Inflammatory macrophage (primary cell): ENCODE results near the gene DISC1.
A peak's percentile ranks its signal among the peaks of the same experiment; 100 is the strongest.
"Not testable (repeated sequence)": the region's sequence is repeated elsewhere in the genome, so short reads cannot be mapped to it uniquely, and the experiment has no call there.

ENCODE experiments used
- DNase-seq, 2 donors: peaks; one replicate each; pipeline ENCODE4 v3.0.0-alpha.2; 2020 to 2022

DISC1 gene

DNA sequence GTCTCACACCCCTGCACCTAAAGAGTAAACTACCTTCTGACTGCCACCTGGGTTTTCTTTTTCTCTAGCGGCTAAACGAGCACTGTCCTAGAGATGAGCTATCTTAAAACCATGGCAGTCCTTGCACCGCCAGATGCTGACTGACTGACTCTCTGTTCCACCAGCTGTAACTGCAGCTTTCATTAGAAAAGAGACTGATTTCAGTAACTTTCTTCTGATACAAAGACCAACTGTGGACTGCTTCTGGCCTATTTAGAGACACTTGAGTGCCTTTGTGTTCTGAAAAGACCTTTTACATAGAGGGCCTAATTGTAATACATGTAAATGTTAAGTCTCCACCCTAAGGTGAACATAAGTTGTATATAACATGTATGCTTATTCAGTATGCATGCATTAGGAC lies 152.5 kb downstream of the DISC1 start:
- DNase-seq: no peak

DNA sequence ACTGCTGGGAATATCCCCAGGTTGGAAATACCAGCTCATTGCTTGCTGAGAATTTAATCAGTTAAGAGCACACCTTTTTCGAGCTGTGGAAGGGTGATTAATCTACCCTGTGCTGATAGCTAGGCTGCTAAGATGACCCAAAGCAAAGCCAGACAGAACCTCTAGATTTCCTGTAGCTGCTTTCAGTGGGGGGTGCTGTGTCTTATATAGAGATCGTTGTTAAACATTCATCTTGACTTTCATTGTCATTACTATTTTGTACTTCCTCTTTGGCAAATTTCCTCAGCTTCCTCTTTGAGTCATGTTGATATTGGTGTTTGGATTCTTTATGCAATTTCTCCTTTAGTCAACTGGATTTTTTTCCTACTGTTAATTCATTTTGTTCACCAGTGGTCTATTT lies 155.3 kb downstream of the DISC1 start:
- peak; percentile 58 to 91 for DNase-seq

DNA sequence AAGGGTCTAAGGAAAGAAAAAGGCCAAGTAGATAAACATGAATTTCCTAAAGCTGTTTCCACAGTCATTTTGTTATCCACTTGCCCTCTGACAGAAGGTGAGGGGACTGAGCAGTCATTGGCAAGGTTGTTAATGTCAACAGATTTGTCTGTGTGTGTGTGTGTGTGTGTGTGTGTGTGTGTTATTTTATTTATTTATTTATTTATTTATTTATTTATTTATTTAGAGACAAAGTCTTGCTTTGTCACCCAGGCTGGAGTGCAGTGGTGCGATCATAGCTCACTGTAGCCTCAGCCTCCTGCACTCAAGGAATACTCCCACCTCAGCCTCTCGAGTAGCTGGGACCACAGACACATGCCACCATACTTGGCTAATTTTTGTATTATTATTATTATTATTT lies 158.5 kb downstream of the DISC1 start:
- not testable (repeated sequence) for DNase-seq

DNA sequence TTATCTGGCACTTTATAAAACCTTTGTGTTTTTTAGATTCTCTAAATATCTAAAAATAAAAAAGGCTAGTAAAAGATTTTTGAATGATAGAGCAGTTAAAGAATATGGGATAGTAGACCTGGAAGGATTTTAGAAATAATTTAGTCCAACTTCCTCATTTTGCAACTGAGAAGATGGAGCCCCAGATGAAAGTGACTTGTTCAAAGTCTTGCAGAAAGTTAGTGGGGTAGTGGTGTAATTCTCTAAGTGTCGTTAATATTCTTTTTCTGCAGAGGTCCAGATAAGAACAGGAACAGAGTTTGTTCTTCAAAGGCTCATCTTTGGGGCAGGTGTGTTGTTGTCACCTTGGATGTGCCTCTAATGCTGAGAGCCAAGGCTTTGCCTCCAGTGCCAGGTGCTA lies 159.5 kb downstream of the DISC1 start:
- DNase-seq: peak in 1 of 2 donors; percentile 30

DNA sequence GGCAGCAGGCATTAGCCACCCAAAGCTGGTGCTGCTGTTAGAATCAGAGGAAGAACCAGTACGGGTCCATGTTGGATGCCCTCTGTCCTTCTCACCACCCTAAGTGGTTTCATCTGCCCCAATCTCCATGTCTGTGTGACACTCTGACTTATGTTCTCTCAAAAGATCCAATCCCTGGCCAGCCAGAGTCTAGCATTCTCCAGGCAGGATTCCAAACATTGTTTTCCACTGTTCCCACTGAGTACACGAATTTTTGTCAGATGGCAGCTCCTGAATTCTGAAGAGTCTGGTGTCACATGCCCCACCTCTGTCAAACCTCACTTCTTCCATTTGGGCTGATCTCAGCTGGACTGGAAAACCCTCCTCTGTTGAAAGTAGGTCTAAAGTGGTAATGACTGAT lies 166.0 kb downstream of the DISC1 start:
- no peak for DNase-seq

DNA sequence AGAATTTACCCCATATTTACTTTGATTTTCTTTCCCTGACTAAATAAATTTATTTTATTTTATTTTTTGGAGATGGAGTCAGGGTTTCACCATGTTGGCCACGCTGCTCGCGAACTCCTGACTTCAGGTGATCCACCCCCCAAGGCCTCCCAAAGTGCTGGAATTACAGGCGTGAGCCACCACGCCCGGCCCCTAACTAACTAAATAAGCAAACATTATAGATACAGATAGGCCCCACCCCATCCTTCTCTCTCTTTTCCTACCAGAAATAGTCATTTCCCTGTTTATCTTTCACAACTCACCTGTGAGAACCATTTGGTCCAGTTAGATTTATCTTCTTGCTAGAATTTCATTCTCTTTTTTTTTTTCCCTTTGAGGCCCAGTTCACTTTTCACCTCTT lies 167.3 kb downstream of the DISC1 start:
- DNase-seq: no peak

DNA sequence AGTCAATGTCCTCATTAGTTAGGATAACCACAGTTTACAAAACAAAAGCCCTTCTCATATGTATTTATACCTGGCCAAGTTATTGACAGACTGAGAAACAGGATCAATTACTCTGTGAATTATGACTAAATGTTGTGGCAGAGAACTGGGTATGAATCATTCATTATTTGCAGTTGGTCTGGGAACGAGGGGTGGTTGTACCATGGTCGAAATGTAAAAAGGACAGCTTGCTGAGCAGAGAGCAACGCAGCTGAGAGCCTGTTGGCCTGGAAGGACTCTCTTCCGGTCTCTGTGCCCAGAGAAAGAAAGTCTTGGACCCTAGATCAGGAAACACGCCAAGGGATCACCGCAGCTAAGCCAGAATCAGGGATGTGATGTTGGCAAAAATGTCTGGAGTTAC lies 169.6 kb downstream of the DISC1 start:
- DNase-seq: no peak

DNA sequence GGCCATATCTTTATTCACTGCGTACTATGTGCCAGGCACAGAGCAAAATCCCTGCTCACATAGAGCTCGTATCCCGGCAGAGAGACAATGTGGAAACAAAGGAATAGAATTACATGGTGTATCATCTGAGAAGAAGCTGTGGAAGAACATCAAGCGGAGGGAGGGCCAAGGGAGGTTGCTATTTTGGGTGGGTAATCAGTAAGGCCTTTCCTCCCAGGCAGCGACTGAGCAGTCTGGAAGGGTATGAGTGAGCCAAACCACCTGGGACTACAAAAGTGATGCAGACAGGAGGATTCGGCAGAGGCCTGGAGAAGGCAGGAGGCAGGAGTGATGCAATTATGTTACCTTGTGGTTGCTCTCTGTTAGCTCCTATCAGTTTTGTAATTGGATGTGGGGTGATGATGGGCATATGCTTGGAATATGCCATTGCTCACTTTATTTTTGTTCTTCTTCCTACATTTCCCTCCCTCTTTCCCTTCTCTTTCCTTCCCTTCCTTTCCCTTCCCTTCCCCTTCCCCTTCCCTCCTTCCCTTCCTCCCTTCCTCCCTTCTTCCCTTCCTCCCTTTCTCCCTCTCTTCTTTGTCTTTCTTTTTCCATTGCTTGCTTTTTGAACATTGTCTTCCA lies 172.9 kb downstream of the DISC1 start:
- DNase-seq: no peak

DNA sequence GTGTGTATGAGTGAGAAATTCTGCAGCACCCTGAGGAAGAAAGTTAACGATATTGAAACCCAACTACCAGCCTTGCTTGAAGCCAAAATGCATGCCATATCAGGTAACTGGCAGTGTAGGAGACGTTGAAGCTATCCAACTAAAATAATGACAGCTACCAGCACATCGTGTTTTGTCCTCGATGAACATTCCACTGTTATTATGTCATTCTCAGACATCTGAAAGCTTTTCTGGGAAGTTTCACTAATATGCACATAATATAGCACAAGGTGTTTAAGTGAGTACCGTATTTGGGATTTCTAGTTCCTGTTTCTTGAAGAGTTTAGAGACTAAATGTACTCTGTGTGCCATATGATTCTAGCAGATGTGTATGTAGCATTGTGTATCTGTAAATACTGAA lies 173.5 kb downstream of the DISC1 start:
- no peak for DNase-seq

DNA sequence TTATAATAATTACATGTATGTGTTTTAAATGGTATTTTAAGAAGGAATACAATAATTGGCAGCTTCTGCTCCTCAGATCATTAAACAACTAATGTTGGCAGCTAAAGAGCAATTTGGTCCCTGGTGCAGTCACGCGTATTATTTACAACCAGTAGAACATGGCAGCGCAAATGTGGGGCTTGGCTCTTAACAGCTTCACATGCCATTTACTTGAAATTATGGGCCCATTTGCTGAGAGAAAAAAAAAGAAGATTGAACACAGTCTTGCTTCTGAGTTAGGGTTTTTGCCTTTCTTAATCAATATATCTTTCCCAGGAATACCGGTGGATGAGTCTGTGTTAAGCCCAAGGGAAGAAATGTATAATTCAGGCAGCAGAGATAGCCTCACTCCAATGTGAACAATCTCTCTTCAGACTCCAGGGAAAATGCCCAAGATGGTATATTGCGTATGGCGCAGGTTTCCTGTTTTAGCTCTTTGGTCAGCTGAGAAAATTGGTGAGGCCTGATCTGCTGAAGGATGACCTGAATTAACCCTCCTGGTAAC lies 174.5 kb downstream of the DISC1 start:
- no peak for DNase-seq

DNA sequence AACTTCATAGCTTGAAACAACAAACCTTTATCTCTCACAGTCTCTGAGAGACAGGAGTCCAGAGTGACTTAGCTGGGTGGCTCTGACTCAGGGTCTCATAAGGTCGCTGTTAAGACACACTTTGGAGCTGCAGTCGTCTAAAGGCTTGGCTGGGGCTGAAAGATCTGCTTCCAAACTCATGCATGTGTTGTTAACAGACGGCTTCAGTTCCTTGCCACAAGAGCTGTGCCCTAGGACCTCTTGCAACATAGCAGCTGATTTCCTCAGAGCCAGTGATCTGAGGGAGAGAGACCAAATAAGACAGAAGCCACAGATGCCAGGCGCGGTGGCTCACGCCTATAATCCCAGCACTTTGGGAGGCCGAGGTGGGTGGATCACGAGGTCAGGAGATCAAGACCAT lies 176.8 kb downstream of the DISC1 start:
- DNase-seq: peak; percentile 89 to 95

DNA sequence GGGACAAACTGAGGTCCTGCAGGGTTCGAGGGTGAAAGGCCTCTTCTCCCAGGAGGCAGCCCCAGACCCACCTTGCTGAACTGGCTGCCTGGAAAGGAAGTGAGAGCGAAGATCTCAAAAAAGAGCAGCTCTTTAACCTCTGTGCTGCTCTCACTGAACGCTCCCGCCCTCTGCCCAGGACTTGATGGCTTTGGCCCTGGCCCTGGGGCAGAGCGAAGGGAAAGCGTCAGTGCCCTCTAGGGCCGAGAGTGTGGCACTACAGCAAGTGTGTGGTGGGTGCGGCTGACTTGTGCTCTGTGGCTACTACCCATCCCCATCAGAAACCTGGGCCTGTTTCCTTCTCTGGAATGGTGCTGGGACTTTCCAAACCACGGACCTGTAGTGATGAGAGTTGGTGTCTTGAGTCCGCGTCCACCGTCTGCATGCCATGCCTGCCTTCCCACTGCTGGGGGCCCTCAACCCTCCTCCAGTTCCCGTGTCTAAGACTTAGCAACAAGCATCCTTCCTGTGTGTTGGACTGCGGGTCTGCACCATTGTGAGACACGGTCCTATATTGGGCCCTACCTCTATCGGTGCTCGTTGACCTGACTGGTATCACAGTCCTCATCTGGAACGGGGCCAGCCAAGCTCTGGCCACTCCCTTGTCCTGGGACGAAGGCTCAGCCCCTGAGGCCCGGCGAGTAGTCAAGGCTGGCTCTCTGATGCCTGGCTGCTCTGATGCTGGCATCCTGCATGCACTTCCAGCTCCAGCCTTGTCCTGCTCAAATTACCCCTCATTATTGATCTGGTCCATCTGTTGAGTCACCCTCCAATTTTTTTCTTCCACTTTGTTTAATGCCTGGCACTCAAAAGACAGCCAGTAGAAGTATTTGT lies 180.3 kb downstream of the DISC1 start:
- DNase-seq: peak; percentile 78 to 86

DNA sequence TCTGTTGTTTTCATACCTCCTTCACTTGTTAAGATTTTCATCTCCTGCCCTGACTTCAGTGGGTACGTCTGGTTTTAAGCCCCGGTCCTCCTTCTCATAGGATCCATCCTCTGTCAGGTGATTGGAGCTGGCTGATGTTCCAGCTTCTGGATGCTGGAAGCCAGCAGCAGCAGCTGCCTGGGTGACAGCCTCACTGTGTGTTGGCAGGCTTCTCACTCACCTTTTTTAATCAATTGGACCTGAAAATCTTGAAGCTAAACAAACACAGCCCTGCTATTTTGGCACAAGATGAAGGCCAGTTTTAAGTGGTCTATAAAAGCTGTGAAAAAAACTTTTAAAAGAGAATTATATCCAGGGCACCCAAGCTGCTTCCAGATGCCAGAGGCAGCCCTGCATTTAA lies 181.0 kb downstream of the DISC1 start:
- no peak for DNase-seq

DNA sequence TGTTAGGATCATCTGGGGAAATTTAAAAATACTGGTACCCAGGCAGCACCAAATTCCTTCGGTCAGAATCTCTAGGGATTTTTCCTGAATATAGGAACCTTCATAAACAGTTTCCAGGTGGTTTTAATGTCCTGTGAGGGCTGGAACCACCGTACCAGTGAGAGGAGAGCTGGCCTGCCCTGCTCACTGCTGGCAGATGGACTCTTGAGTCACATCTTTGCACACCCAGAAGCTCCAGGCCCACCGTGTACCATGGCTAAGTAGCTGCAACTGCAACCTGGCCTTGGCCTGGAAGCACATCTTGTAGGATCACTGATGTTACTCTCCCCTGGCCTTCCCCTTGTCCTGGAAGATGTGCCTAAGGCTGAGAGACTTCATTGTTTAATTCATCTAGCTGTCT lies 181.5 kb downstream of the DISC1 start:
- DNase-seq: no peak

DNA sequence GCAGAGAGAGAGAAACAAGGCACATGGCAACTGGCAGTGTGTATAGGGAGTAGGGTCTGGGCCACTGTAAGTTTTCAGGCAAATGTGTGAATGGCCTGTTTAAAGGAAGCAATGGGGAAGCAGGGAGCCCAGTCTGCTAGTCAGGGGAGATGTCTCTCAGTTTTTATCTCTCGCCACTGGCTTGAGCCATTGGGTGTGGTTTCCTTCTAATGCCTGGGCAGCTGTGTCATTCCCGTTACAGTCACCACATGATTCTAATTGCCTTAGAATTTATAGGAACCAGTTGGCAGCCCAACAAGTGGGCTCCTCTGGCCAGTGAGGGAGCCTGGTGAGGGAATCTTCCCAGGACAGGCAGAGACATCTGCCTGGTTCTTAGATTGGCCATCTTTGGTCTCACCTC lies 182.4 kb downstream of the DISC1 start:
- peak; percentile 59 to 87 for DNase-seq

DNA sequence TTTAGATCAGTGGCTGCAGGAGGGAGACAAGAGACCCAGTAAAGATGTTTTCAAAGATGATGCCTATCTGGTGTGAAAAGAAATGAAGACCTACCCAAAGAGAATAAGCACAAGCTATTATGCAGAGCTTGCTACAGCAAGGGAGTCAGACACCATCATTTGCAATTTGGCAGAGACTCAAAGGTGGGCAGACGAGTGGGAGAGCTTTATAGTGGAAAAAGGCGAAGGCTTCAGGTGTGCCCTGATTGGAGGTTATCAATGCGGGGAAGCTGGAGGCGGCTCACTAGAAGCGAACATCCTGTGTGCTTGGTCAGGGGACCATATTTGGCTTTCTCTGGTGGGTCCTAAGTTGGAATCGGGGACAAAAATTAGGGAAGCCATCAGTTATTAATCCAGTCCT lies 183.8 kb downstream of the DISC1 start:
- DNase-seq: no peak

DNA sequence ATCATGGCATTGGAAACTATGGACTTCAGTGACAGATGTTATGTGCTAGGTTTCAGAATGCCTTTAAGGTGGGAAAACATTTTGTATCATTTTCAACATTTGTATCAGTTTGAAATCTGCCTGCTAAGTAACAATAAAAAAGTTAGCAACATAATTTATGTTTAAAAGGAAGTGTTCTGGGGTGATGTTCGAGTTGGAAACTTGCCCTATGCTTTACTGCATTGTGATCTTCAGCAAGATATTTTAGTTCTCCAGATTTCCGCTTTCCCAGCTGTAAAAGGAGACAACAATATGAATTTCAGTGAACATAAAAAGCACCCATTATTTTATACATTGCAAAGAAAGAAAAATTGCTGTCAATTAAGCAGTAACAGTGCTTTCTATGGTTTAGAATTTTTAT lies 187.4 kb downstream of the DISC1 start:
- no peak for DNase-seq

DNA sequence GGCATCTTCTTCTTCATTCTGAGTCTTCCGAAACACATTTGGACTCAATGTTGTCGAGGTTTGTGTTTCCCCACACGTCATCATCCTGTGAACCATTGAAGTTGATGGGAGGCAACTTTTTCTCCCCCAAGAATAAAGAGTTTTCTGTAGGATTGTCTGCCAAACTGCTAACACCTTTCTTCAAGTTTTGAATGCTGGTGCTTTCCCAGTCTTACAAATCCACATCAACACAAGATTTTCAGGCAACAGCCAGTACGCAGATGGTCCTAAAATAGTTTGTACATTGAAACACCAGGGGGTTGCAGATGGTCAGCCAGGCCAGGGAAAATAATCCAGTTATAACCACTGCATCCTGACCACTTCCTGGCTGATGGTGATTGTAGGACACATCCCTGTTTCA lies 187.9 kb downstream of the DISC1 start:
- no peak for DNase-seq

DNA sequence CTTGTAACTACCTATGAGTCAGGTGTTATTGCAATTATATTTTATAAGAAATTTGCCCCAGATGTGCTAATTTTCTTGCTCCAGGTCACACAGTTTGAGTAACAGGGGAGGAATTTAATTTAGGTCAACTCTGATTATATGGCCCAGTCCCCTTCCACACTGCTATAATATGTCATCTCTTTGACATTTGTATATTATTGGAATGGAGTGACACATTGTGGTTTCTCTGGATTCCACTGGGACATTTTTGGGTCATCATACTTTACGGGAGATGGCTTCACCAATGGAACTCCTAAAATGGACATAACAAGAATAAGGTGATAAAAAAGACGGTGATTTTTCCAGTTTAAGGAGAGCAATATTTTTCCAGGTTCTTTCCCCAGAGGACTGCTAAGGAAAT lies 191.2 kb downstream of the DISC1 start:
- DNase-seq: no peak

DNA sequence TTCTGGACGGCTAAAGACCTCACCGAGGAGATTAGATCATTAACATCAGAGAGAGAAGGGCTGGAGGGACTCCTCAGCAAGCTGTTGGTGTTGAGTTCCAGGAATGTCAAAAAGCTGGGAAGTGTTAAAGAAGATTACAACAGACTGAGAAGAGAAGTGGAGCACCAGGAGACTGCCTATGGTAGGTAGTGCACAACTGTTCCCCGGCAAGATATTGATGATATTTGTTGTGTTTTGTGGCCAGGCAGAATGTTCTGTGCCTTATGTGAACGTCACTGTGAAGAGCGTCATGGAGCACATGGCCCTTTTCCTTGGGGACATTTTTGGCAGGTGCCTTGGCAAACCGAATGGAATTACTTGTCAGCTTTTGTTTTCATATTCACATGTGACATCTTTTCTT lies 191.7 kb downstream of the DISC1 start:
- DNase-seq: no peak

DNA sequence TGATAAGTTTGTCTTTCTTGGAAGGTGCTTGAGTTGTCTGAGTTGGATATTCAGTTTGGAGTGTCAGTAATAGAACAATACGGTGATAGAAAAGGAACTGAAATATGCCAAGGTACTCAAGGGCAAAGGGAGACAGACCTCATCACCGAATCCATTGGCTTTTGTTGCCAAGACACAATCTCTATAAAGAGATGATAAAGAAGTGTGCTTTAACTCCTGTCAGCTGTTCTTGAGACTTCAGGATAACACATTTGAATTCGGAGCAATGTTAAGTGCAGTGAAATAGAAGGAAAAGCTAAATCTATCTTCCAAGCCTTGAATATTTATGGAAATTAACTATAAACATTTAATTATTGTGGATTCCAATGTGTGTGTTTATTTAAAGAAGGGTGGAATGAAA lies 194.7 kb downstream of the DISC1 start:
- no peak for DNase-seq

DNA sequence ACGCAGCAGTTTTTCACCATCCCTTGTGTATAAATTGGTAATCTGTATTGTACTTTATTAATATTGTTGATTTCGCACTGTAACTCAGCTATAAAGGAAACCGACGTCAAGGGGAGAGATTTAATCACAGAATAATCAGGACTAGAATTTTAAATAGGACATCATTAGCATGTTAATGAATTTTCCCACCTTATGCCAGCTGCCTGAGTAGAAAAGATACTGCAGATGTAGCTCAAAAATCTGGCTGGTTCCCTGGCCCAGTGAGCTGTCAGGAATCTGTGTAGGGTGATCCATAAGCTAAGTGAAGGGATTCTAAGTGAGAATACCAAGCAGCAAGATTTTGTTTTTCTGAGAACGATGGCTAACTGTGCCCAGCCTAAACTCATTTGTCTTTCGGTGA lies 195.5 kb downstream of the DISC1 start:
- DNase-seq: no peak

DNA sequence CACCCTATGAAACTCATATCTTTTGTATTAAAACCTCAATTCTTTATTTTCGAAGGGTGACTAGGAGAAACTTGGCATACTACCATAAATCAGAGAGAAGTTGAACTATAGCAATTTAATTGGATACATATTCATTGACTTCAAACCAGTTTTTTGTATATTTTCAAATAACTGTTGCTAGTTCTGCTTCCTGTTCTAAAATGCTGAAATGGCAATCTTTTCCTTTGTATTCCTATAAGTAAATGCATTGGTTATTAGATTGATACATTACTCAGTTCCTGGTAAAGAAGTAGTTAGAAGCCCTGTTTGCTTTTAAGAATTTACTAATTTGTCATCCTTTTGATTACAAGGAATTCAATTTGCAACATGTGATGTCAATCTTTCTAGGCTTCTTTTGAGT lies 200.0 kb downstream of the DISC1 start:
- DNase-seq: no peak
